ENCODE data around the gene JAKMIP1. TPM values are rescaled to one million over a fixed set of nuclear protein-coding genes. Genes with fewer than 3 reads are reported as not detected.

JAKMIP1 gene
- total RNA-seq, 1 donor from 2014 or later: 0.89 TPM

- H3K9me3 Mint-ChIP-seq (ENCODE audit: low read depth): peaks cover 5% of the 10 kb centered on the region
- TF ChIP-seq CTCF (IDR thresholded peaks at IDR 0.05; ENCODE audit: unreplicated experiment): no peak
- no peaks in the 10 kb centered on the region for H3K4me1 Mint-ChIP-seq (ENCODE audit: low read depth)
- no peaks in the 10 kb centered on the region for H3K36me3 Mint-ChIP-seq (ENCODE audit: insufficient read depth)
- peaks cover 7% of the 10 kb centered on the region for H3K27me3 Mint-ChIP-seq
- DNase-seq (ENCODE audit: low spot score, unreplicated experiment): no peak
- H3K27ac Mint-ChIP-seq: no peak overlapping the region
- H3K4me3 Mint-ChIP-seq (ENCODE audit: low read depth): no peak overlapping the region
These were observed 17.7 kb downstream of the JAKMIP1 start for GRCh38 chr4:6182376-6183280.

DNA sequence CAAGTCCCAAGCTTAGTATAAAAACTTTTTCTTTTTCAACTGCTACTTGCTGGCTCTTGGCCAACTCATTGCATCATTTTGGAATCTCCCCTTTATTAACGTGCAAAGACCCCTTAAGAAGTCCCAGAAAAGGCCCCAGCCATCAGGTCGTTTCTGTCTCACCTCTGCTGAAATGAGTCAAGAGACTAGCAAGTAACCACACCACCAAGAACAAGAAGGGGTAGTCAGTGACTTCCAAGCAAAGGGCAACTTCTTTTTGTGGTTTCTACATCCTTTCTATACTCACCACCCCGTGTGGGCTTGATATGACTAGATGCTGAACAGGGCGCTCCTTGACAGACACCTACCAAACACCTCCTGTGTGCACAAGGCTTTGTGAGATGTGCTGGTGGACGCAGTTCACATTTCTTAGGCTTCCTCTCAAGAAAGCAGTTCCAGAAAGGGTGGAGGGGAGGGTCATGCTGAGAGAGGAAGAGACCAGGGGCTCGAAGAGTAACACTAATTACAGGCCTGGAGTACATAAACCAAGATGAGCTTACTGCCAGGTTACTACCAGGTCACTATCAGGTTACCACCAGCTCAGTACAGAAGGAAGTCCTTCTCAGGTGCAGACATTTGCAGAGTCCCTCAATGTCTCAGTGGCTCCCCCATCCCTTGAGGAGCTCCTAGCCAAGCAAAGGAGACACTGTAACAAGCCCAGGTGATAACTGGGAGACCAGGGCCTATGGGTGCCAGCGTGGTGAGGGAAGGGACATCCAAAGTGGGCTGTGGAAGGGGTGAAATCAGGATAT, 19.3 kb downstream of the JAKMIP1 start:
- H3K4me1 Mint-ChIP-seq (ENCODE audit: low read depth): no peaks in the 10 kb centered on the region
- H3K4me3 Mint-ChIP-seq (ENCODE audit: low read depth): no peak overlapping the region
- TF ChIP-seq CTCF (IDR thresholded peaks at IDR 0.05; ENCODE audit: unreplicated experiment): no peak
- peaks cover 5% of the 10 kb centered on the region for H3K9me3 Mint-ChIP-seq (ENCODE audit: low read depth)
- no peak for DNase-seq (ENCODE audit: low spot score, unreplicated experiment)
- peaks cover 7% of the 10 kb centered on the region for H3K27me3 Mint-ChIP-seq
- no peaks in the 10 kb centered on the region for H3K36me3 Mint-ChIP-seq (ENCODE audit: insufficient read depth)
- no peak overlapping the region for H3K27ac Mint-ChIP-seq

DNA sequence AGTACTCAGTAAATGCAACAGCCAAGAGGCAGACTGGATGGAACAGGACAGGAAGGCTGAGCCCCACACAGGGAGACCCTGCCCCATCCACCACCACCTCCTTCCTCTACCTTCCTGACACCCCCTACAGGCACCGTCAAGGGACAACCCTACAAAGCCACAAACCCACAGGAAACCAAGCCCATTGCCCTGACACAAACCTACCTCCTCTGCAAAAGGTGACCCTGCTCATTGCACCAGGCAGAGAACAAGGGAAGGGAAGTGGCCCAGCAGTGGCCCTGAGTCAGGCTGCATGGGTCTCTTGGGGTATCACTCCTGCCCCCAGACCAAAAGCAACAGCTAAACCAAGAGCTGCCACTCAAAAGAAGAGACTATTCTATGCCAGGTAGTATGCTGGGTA, 21.0 kb downstream of the JAKMIP1 start:
- Mint-ChIP-seq H3K36me3 (ENCODE audit: insufficient read depth) (no peaks in the 10 kb centered on the region), H3K27ac (no peak overlapping the region), H3K4me3 (ENCODE audit: low read depth) (no peak overlapping the region), H3K27me3 (peaks cover 4% of the 10 kb centered on the region), H3K9me3 (ENCODE audit: low read depth) (peaks cover 5% of the 10 kb centered on the region), H3K4me1 (ENCODE audit: low read depth) (no peaks in the 10 kb centered on the region)
- no peak for TF ChIP-seq CTCF (IDR thresholded peaks at IDR 0.05; ENCODE audit: unreplicated experiment)
- no peak for DNase-seq (ENCODE audit: low spot score, unreplicated experiment)

GRCh38 chr4:6178757-6179156, 21.6 kb downstream of the JAKMIP1 start:
- TF ChIP-seq CTCF (IDR thresholded peaks at IDR 0.05; ENCODE audit: unreplicated experiment): no peak
- Mint-ChIP-seq H3K4me3 (ENCODE audit: low read depth) (no peak overlapping the region), H3K27ac (no peak overlapping the region), H3K36me3 (ENCODE audit: insufficient read depth) (no peaks in the 10 kb centered on the region), H3K27me3 (peaks cover 3% of the 10 kb centered on the region), H3K9me3 (ENCODE audit: low read depth) (peaks cover 5% of the 10 kb centered on the region), H3K4me1 (ENCODE audit: low read depth) (no peaks in the 10 kb centered on the region)
- no peak for DNase-seq (ENCODE audit: low spot score, unreplicated experiment)

DNA sequence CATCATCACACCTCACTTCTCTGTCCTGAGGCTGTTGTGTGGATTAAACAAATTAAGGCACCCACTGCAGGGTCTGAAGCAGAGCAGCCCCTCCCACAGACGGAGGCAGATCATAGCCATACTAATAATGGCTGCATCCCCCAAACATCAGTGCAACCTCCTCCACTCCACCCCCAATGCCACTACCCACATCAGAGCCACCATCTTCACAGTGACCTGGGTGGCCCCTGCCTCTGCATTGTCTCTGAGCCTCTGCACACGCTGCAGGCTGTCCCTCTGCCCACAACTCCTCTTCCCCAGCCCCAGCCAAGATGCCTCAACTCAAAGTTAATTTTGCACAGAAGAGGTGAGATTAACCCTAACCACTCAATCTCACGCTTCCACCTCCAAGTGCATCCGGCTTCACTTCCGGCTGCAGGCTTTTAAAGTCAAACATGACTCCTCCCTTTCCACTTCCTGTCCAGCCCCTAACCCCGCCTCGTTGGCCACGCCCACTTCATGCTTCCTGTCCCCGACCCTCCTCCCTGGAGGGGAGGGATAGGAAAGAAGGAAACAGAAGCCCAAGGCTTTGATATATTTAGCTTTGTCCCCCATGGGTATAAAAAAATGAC, 22.7 kb downstream of the JAKMIP1 start:
- Mint-ChIP-seq H3K9me3 (ENCODE audit: low read depth) (peaks cover 5% of the 10 kb centered on the region), H3K36me3 (ENCODE audit: insufficient read depth) (no peaks in the 10 kb centered on the region), H3K27ac (no peak overlapping the region), H3K4me3 (ENCODE audit: low read depth) (no peak overlapping the region), H3K4me1 (ENCODE audit: low read depth) (no peaks in the 10 kb centered on the region), H3K27me3 (peaks cover 3% of the 10 kb centered on the region)
- no peak for TF ChIP-seq CTCF (IDR thresholded peaks at IDR 0.05; ENCODE audit: unreplicated experiment)
- DNase-seq (ENCODE audit: low spot score, unreplicated experiment): no peak

Measured in progenitor cell of endocrine pancreas (in vitro differentiated cells).